ENCODE results near the gene AHCYL1.
"Not testable (repeated sequence)": the region's sequence is repeated elsewhere in the genome, so short reads cannot be mapped to it uniquely, and the experiment has no call there.

Gene AHCYL1

GRCh38 chr1:109997204-109997866 is 12.8 kb downstream of the AHCYL1 start:
- DNase-seq (ENCODE audit: low read depth) = no peak

GRCh38 chr1:109997867-109998229 is 13.3 kb downstream of the AHCYL1 start:
- DNase-seq (ENCODE audit: low read depth) = no peak

GRCh38 chr1:110002695-110003094 is 18.1 kb downstream of the AHCYL1 start:
- DNase-seq (ENCODE audit: low read depth) = peak; percentile 63

- peak; percentile 98 for DNase-seq (ENCODE audit: low read depth)
Observed at GRCh38 chr1:110003747-110004428, 19.3 kb downstream of the AHCYL1 start.

- DNase-seq (ENCODE audit: low read depth) = no peak
Observed at GRCh38 chr1:110004583-110004982, 20.0 kb downstream of the AHCYL1 start.

- DNase-seq (ENCODE audit: low read depth) = peak; percentile 82
Observed at GRCh38 chr1:110005971-110006370, 21.4 kb downstream of the AHCYL1 start.

- no peak for DNase-seq (ENCODE audit: low read depth)
Observed at GRCh38 chr1:110006516-110006915, 22.0 kb downstream of the AHCYL1 start.

GRCh38 chr1:110007046-110007830 is 22.7 kb downstream of the AHCYL1 start:
- no peak for DNase-seq (ENCODE audit: low read depth)

GRCh38 chr1:110008971-110009565 is 24.5 kb downstream of the AHCYL1 start:
- DNase-seq (ENCODE audit: low read depth) = no peak

- DNase-seq (ENCODE audit: low read depth) = peak; percentile 73
Observed at GRCh38 chr1:110011527-110012041, 27.0 kb downstream of the AHCYL1 start.

GRCh38 chr1:110012100-110012780 is 27.7 kb downstream of the AHCYL1 start:
- DNase-seq (ENCODE audit: low read depth) = no peak

- DNase-seq (ENCODE audit: low read depth) = no peak
Observed at GRCh38 chr1:110017792-110018191, 33.2 kb downstream of the AHCYL1 start.

- no peak for DNase-seq (ENCODE audit: low read depth)
Observed at GRCh38 chr1:110018396-110018795, 33.8 kb downstream of the AHCYL1 start.

- DNase-seq (ENCODE audit: low read depth) = no peak
Observed at GRCh38 chr1:110019770-110020169, 35.2 kb downstream of the AHCYL1 start.

- no peak for DNase-seq (ENCODE audit: low read depth)
Observed at GRCh38 chr1:110021285-110021684, 36.7 kb downstream of the AHCYL1 start.

- no peak for DNase-seq (ENCODE audit: low read depth)
Observed at GRCh38 chr1:110024613-110025012, 40.0 kb downstream of the AHCYL1 start.

GRCh38 chr1:110030687-110031086 is 46.1 kb downstream of the AHCYL1 start:
- not testable (repeated sequence) for DNase-seq (ENCODE audit: low read depth)

GRCh38 chr1:110032327-110032726 is 47.8 kb downstream of the AHCYL1 start:
- DNase-seq (ENCODE audit: low read depth) = no peak

GRCh38 chr1:110033421-110033820 is 48.9 kb downstream of the AHCYL1 start:
- no peak for DNase-seq (ENCODE audit: low read depth)

GRCh38 chr1:110034040-110034450 is 49.5 kb downstream of the AHCYL1 start:
- DNase-seq (ENCODE audit: low read depth) = no peak

GRCh38 chr1:110034451-110035235 is 50.1 kb downstream of the AHCYL1 start, which contains the start of gene STRIP1:
Gene STRIP1 (plus strand): TSS chr1:110034624. CDS start chr1:110034638, 14 bp downstream.
- peak; percentile 98 for DNase-seq (ENCODE audit: low read depth)

Measured in EH (cell line).